OCI-M2 (cell line): ENCODE data around the gene ZNF284.
A peak's percentile ranks its signal among the peaks of the same experiment; 100 is the strongest.

ENCODE experiments used
- DNase-seq: peaks from one replicate; lab custom pipeline; 2025; ENCODE audit not compliant: unreplicated experiment; lab: John Stamatoyannopoulos, UW

ZNF284 gene

GRCh38 chr19:44071824-44072542, at the start of gene ZNF284:
TSS of gene ZNF284 (plus strand) at chr19:44072159. CDS start at chr19:44076390, 4,231 bp downstream.
- peak; percentile 93 for DNase-seq

GRCh38 chr19:44024900-44025216, 47.1 kb upstream of the ZNF284 start:
- no peak for DNase-seq

- peak; percentile 85 for DNase-seq
Observed at GRCh38 chr19:44025217-44025936, 46.6 kb upstream of the ZNF284 start, which contains the start of gene ZNF222. TSS of gene ZNF222 (plus strand) at chr19:44025379. CDS start at chr19:44025437, 58 bp downstream.

- DNase-seq = no peak
Observed at GRCh38 chr19:44026622-44027021, 45.3 kb upstream of the ZNF284 start.

GRCh38 chr19:44032001-44032610, 39.9 kb upstream of the ZNF284 start:
- DNase-seq = no peak

GRCh38 chr19:44042147-44042546, 29.8 kb upstream of the ZNF284 start:
- DNase-seq = no peak

- peak; percentile 85 for DNase-seq
Observed at GRCh38 chr19:44050740-44051649, 21.0 kb upstream of the ZNF284 start.

GRCh38 chr19:44051650-44052402, 20.1 kb upstream of the ZNF284 start, which contains the start of gene ZNF223:
TSS of gene ZNF223 (plus strand) at chr19:44052036. CDS start at chr19:44055177, 3,141 bp downstream.
- peak; percentile 85 for DNase-seq

GRCh38 chr19:44055870-44056269, 16.1 kb upstream of the ZNF284 start:
- DNase-seq = no peak

- DNase-seq = no peak
Observed at GRCh38 chr19:44059229-44059628, 12.7 kb upstream of the ZNF284 start.

GRCh38 chr19:44061038-44061437, 10.9 kb upstream of the ZNF284 start:
- DNase-seq = no peak

GRCh38 chr19:44066305-44066704, 5.7 kb upstream of the ZNF284 start:
- DNase-seq = no peak

- DNase-seq = no peak
Observed at GRCh38 chr19:44069415-44069814, 2.5 kb upstream of the ZNF284 start.

- DNase-seq = no peak
Observed at GRCh38 chr19:44072543-44073401, 813 bp downstream of the ZNF284 start.

GRCh38 chr19:44076325-44076724, 4.4 kb downstream of the ZNF284 start:
- DNase-seq = no peak

GRCh38 chr19:44092108-44092507, 20.1 kb downstream of the ZNF284 start:
- no peak for DNase-seq

GRCh38 chr19:44093931-44094765, 22.2 kb downstream of the ZNF284 start, which contains the start of gene ZNF224:
TSS of gene ZNF224 (plus strand) at chr19:44094361. CDS start at chr19:44097874, 3,513 bp downstream.
- peak; percentile 84 for DNase-seq

- DNase-seq = no peak
Observed at GRCh38 chr19:44107751-44108150, 35.8 kb downstream of the ZNF284 start.
